ENCODE data around the gene NDUFA8.

NDUFA8 gene

GRCh38 chr9:122134822-122135528, 24.6 kb downstream of the NDUFA8 start:
- no peak for DNase-seq (ENCODE audit: extremely low spot score)
- POLR2A ChIA-PET, result no interaction called here
- CTCF ChIA-PET, result interaction anchor here (1.0 to 10.5 kb wide), 7 partner anchors 10 to 674 kb away, joined by 3 to 92 read pairs (median 7); partner anchors contain the start of gene NDUFA8
- TF ChIP-seq CTCF (IDR thresholded peaks at IDR 0.05; ENCODE audit: control extremely low read depth, extremely low read depth, low read depth, missing control alignments), result no peak

GRCh38 chr9:122133984-122134535, 25.5 kb downstream of the NDUFA8 start:
- no peak for TF ChIP-seq CTCF (IDR thresholded peaks at IDR 0.05; ENCODE audit: control extremely low read depth, extremely low read depth, low read depth, missing control alignments)
- no peak for DNase-seq (ENCODE audit: extremely low spot score)
- CTCF ChIA-PET, result interaction anchor here (1.4 to 10.5 kb wide), 7 partner anchors 11 to 675 kb away, joined by 3 to 92 read pairs (median 5); no protein-coding TSS in a partner anchor
- POLR2A ChIA-PET, result no interaction called here

GRCh38 chr9:122133263-122133983, 26.2 kb downstream of the NDUFA8 start:
- TF ChIP-seq CTCF (IDR thresholded peaks at IDR 0.05; ENCODE audit: control extremely low read depth, extremely low read depth, low read depth, missing control alignments), result no peak
- DNase-seq (ENCODE audit: extremely low spot score), result no peak
- ChIA-PET POLR2A (no interaction called here), CTCF (interaction anchor here (1.2 to 10.5 kb wide), 8 partner anchors 10 to 675 kb away, joined by 3 to 92 read pairs (median 4); no protein-coding TSS in a partner anchor)

GRCh38 chr9:122132539-122132938, 27.0 kb downstream of the NDUFA8 start:
- DNase-seq (ENCODE audit: extremely low spot score), result no peak
- TF ChIP-seq CTCF (IDR thresholded peaks at IDR 0.05; ENCODE audit: control extremely low read depth, extremely low read depth, low read depth, missing control alignments), result no peak
- CTCF ChIA-PET, result interaction anchor here (1.2 to 10.5 kb wide), 4 partner anchors 10 to 218 kb away, joined by 3 to 92 read pairs (median 11); no protein-coding TSS in a partner anchor
- POLR2A ChIA-PET, result no interaction called here

- ChIA-PET CTCF (interaction anchor here (1.1 to 10.5 kb wide), 3 partner anchors 8 to 219 kb away, joined by 3 to 92 read pairs (median 15); no protein-coding TSS in a partner anchor), POLR2A (no interaction called here)
- TF ChIP-seq CTCF (IDR thresholded peaks at IDR 0.05; ENCODE audit: control extremely low read depth, extremely low read depth, low read depth, missing control alignments), result no peak
- DNase-seq (ENCODE audit: extremely low spot score), result no peak
These were observed 28.1 kb downstream of the NDUFA8 start for GRCh38 chr9:122131401-122132001.

GRCh38 chr9:122130837-122131236, 28.7 kb downstream of the NDUFA8 start:
- TF ChIP-seq CTCF (IDR thresholded peaks at IDR 0.05; ENCODE audit: control extremely low read depth, extremely low read depth, low read depth, missing control alignments), result no peak
- CTCF ChIA-PET, result interaction anchor here (1.1 to 10.5 kb wide), 2 partner anchors 8 to 35 kb away, joined by 3 to 92 read pairs; no protein-coding TSS in a partner anchor
- DNase-seq (ENCODE audit: extremely low spot score), result no peak
- POLR2A ChIA-PET, result no interaction called here

Measured in GM10248 (cell line).